C4-2B (cell line): ENCODE results near the gene FBXO22.

ENCODE experiments used
- ZFX ChIP-seq: fragments of 450-650 bp; IDR thresholded peaks from 2 replicates; pipeline ENCODE4 v1.6.1; 2017
- TF ChIP-seq, protein P1 (sequence below): fragments of 450-650 bp; conservative IDR thresholded peaks from 2 replicates; pipeline ENCODE4 v1.5.1; 2017; ENCODE audit warnings: mild to moderate bottlenecking

DNA sequence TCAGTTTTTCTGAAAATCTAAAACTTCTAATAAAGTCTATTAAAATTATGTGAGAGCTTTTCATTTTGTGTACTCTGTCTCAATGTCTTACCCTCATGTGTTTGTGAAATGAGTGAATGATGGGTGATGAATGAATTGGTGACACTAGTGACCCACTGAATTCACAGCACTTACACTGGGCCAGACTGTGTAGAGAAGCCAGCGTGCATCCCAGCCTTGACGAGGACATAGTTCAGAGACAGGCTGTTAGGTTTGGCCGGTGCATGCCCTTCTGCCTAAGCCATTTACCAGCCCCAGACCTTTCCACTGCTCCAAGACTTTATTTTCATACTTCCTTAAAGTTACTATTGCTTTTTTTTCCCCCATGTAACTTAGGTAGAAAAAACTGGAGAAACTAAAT lies 38.8 kb downstream of the FBXO22 start:
- TF ChIP-seq, protein P1, sequence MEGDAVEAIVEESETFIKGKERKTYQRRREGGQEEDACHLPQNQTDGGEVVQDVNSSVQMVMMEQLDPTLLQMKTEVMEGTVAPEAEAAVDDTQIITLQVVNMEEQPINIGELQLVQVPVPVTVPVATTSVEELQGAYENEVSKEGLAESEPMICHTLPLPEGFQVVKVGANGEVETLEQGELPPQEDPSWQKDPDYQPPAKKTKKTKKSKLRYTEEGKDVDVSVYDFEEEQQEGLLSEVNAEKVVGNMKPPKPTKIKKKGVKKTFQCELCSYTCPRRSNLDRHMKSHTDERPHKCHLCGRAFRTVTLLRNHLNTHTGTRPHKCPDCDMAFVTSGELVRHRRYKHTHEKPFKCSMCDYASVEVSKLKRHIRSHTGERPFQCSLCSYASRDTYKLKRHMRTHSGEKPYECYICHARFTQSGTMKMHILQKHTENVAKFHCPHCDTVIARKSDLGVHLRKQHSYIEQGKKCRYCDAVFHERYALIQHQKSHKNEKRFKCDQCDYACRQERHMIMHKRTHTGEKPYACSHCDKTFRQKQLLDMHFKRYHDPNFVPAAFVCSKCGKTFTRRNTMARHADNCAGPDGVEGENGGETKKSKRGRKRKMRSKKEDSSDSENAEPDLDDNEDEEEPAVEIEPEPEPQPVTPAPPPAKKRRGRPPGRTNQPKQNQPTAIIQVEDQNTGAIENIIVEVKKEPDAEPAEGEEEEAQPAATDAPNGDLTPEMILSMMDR = no peak
- TF ChIP-seq ZFX = no peak
